ENCODE measurements around the gene GGACT.

DNA sequence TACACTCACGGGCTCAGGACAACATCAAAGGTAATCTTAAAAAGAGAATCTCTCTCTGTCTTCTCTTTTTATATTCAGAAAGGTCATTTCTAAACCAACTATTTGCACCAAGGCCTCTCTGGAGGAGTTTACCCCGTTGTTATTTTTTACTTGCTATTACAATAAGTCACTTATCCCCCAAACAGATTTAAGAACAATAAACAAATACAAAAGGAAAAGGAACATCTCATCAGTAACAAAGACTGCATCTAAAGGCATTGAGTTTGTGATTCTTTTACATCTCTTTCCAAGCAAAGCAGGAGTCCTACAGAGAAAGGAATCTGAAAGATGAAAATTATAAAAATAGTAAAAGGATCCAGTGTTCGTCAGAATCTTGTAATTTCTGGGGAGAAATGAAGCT is 75.4 kb downstream of the GGACT start:
- TF ChIP-seq, protein P1, sequence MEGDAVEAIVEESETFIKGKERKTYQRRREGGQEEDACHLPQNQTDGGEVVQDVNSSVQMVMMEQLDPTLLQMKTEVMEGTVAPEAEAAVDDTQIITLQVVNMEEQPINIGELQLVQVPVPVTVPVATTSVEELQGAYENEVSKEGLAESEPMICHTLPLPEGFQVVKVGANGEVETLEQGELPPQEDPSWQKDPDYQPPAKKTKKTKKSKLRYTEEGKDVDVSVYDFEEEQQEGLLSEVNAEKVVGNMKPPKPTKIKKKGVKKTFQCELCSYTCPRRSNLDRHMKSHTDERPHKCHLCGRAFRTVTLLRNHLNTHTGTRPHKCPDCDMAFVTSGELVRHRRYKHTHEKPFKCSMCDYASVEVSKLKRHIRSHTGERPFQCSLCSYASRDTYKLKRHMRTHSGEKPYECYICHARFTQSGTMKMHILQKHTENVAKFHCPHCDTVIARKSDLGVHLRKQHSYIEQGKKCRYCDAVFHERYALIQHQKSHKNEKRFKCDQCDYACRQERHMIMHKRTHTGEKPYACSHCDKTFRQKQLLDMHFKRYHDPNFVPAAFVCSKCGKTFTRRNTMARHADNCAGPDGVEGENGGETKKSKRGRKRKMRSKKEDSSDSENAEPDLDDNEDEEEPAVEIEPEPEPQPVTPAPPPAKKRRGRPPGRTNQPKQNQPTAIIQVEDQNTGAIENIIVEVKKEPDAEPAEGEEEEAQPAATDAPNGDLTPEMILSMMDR (conservative IDR thresholded peaks at IDR 0.05; ENCODE audit: low read depth, low read length): no peak
- no peak for TF ChIP-seq EZH2 (IDR thresholded peaks at IDR 0.05; ENCODE audit: borderline replicate concordance, low read depth, low read length, poor library complexity, severe bottlenecking)

All from A673 (cell line).